ENCODE data around the gene HOXA10. TPM values are rescaled to one million over a fixed set of nuclear protein-coding genes. Genes with fewer than 3 reads are reported as not detected.

HOXA10 gene
- polyA plus RNA-seq, 3 donors = 0.09 to 3.2 (median 0.33) TPM

DNA sequence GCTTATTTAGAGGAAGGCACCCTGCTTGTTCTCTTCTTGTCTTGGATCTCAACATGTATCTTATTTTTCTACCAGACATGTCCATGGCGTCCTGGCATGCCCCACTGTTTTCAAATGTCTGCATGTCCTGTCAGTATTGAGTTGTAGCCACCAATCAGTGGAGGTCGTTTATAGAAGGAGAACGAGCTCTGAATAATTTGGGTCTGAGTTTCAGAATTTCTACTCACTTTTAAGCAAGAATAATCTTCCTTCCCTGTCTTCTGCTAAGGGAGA is 28.7 kb upstream of the HOXA10 start:
- TF ChIP-seq, protein P1, sequence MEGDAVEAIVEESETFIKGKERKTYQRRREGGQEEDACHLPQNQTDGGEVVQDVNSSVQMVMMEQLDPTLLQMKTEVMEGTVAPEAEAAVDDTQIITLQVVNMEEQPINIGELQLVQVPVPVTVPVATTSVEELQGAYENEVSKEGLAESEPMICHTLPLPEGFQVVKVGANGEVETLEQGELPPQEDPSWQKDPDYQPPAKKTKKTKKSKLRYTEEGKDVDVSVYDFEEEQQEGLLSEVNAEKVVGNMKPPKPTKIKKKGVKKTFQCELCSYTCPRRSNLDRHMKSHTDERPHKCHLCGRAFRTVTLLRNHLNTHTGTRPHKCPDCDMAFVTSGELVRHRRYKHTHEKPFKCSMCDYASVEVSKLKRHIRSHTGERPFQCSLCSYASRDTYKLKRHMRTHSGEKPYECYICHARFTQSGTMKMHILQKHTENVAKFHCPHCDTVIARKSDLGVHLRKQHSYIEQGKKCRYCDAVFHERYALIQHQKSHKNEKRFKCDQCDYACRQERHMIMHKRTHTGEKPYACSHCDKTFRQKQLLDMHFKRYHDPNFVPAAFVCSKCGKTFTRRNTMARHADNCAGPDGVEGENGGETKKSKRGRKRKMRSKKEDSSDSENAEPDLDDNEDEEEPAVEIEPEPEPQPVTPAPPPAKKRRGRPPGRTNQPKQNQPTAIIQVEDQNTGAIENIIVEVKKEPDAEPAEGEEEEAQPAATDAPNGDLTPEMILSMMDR (IDR thresholded peaks at IDR 0.05) = no peak
- no CpG with 5 or more reads among the region's 3 CpGs for WGBS (ENCODE audit: insufficient coverage)
- Histone ChIP-seq H3K9me3 (replicated peaks in 1 of 2; ENCODE audit: control insufficient read depth in 1 of 2, insufficient read depth in 1 of 2, low read length in 2 of 2) (peaks cover 0 to 44% of the 10 kb centered on the region in 2 donors), H3K27ac (ENCODE audit: low read depth in 1 of 2, low read length in 2 of 2) (no peak overlapping the region), H3K4me3 (replicated peaks in 1 of 3; ENCODE audit: low read depth in 2 of 3, low read length in 3 of 3) (no peak overlapping the region), H3K4me1 (ENCODE audit: control insufficient read depth in 1 of 2, insufficient read depth in 2 of 2, low read length in 2 of 2) (peaks cover 41 to 48% of the 10 kb centered on the region in 2 donors), H3K9ac (ENCODE audit: insufficient read depth, low read length, poor library complexity, severe bottlenecking) (no peak overlapping the region), H3K4me2 (replicated peaks; ENCODE audit: extremely low read depth, low read length, poor library complexity, severe bottlenecking) (no peak overlapping the region), H3K79me2 (ENCODE audit: insufficient read depth, low read length) (no peaks in the 10 kb centered on the region), H4K20me1 (ENCODE audit: insufficient read depth, low read length) (no peaks in the 10 kb centered on the region), H3K27me3 (ENCODE audit: control insufficient read depth in 2 of 2, insufficient read depth in 2 of 2, low read length in 2 of 2) (peaks cover 88 to 94% of the 10 kb centered on the region in 2 donors), H2AFZ (ENCODE audit: insufficient read depth, low read depth, low read length, poor library complexity, severe bottlenecking) (no peak overlapping the region), H3K36me3 (replicated peaks in 1 of 2; ENCODE audit: control insufficient read depth in 1 of 2, insufficient read depth in 2 of 2, low read length in 2 of 2) (no peaks in the 10 kb centered on the region)
- peak overlapping the region in 1 of 2 donors; percentile 89 for H3K4me3 Mint-ChIP-seq
- H3K36me3 Mint-ChIP-seq = peaks cover 8 to 25% of the 10 kb centered on the region in 2 donors
- H3K27me3 Mint-ChIP-seq (ENCODE audit: low read depth in 3 of 3) = peaks cover 92 to 96% (median 94%) of the 10 kb centered on the region in 3 donors
- H3K9me3 Mint-ChIP-seq = peaks cover 0 to 46% (median 28%) of the 10 kb centered on the region in 7 donors
- intact Hi-C loops (cut with micrococcal nuclease) = loop anchor here (5.0 to 10.0 kb wide), 3 partner anchors 35 to 892 kb away; partner anchors contain the start of genes EVX1 (in 1 of the 2) and HOXA9 (in 1 of the 2)
- no peak overlapping the region for H3K27ac Mint-ChIP-seq
- H3K4me1 Mint-ChIP-seq = peaks cover 63% of the 10 kb centered on the region
- DNase-seq = no peak

DNA sequence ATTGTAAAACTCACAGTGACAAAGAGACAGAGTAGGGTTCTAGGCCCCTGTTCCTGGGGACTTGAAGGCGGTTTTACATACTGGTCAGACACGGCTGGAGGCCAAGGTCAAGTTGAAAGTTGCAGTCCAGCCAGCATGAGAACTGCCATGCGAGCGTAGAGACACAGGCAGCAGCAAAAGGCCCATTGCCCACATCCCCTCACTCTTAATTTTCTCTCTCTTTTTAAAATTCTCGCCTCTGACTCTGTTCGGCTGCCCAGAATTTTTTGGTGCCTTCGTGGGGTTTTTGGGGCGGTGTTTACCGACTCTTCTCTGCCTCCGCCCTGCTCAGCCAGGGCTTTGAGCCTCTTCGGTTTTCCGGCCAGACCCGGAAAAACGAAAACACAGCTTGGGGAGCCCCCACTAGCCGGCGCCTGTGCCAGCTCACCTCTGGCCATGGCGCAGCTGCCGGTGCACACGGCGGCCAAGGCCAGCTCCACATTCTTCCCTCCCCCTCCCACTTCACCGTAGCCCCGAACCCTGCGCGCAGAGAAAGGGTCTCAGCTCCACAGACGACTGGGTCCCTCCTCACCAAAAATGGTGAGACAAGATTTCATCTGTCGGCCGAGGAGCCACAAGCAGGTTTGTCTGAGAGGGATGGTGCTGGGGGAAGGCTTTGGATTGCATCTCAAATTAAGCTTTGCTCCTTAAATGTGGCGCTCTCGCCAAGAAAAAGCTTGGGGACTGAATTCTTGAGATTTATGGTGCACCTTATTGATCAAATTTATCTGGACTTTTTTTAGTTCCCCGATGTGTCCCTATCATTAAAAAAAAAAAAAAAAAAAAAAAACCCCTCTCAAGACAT is 28.1 kb upstream of the HOXA10 start:
- peak overlapping the region; percentile 78 for H3K4me2 ChIP-seq (replicated peaks; ENCODE audit: extremely low read depth, low read length, poor library complexity, severe bottlenecking)
- H3K9me3 Mint-ChIP-seq = peaks cover 0 to 49% (median 31%) of the 10 kb centered on the region in 7 donors
- peaks cover 92 to 96% (median 94%) of the 10 kb centered on the region in 3 donors for H3K27me3 Mint-ChIP-seq (ENCODE audit: low read depth in 3 of 3)
- intact Hi-C loops (cut with micrococcal nuclease) = loop anchor here (5.0 to 10.0 kb wide), 3 partner anchors 35 to 893 kb away; partner anchors contain the start of genes EVX1 (in 1 of the 2) and HOXA9 (in 1 of the 2)
- no peaks in the 10 kb centered on the region for H3K79me2 ChIP-seq (ENCODE audit: insufficient read depth, low read length)
- H4K20me1 ChIP-seq (ENCODE audit: insufficient read depth, low read length) = no peaks in the 10 kb centered on the region
- peak overlapping the region in 1 of 3 experiments; percentile 72 for H3K4me3 ChIP-seq (replicated peaks in 1 of 3; ENCODE audit: low read depth in 2 of 3, low read length in 3 of 3)
- peaks cover 88 to 94% of the 10 kb centered on the region in 2 donors for H3K27me3 ChIP-seq (ENCODE audit: control insufficient read depth in 2 of 2, insufficient read depth in 2 of 2, low read length in 2 of 2)
- H3K27ac Mint-ChIP-seq = peak overlapping the region in 1 of 7 donors; percentile 62
- H3K36me3 ChIP-seq (replicated peaks in 1 of 2; ENCODE audit: control insufficient read depth in 1 of 2, insufficient read depth in 2 of 2, low read length in 2 of 2) = no peaks in the 10 kb centered on the region
- no peak for DNase-seq
- H3K9ac ChIP-seq (ENCODE audit: insufficient read depth, low read length, poor library complexity, severe bottlenecking) = no peak overlapping the region
- H3K4me1 ChIP-seq (ENCODE audit: control insufficient read depth in 1 of 2, insufficient read depth in 2 of 2, low read length in 2 of 2) = peaks cover 41 to 48% of the 10 kb centered on the region in 2 donors
- TF ChIP-seq, protein P1 (IDR thresholded peaks at IDR 0.05) = no peak
- H3K4me1 Mint-ChIP-seq = peaks cover 61% of the 10 kb centered on the region
- peaks cover 8 to 23% of the 10 kb centered on the region in 2 donors for H3K36me3 Mint-ChIP-seq
- no peak overlapping the region for H3K27ac ChIP-seq (ENCODE audit: low read depth in 1 of 2, low read length in 2 of 2)
- H3K4me3 Mint-ChIP-seq = peak overlapping the region; percentile 78 to 95
- peaks cover 0 to 47% of the 10 kb centered on the region in 2 donors for H3K9me3 ChIP-seq (replicated peaks in 1 of 2; ENCODE audit: control insufficient read depth in 1 of 2, insufficient read depth in 1 of 2, low read length in 2 of 2)
- 8% methylated on average over 19 of the region's 30 CpGs for WGBS (ENCODE audit: insufficient coverage)
- no peak overlapping the region for H2AFZ ChIP-seq (ENCODE audit: insufficient read depth, low read depth, low read length, poor library complexity, severe bottlenecking)

Data from CD14-positive monocyte (primary cell).